Stimulated activated naive CD8-positive, alpha-beta T cell treated with anti-CD3 and anti-CD28 coated beads, Interleukin-15, Interleukin-2, amounts not matched to agents 100 U/mL and 50 U/mL, for 24 hours (primary cell): ENCODE data around the gene MLYCD.
A peak's percentile ranks its signal among the peaks of the same experiment; 100 is the strongest.

Experiments used
- ATAC-seq: fragments of 150-1000 bp; cut with Tn5 transposase; one replicate; pipeline ENCODE4 v1.10.0; 2021
- DNase-seq: peaks from one replicate; pipeline ENCODE4 v3.0.0; 2021

MLYCD gene

DNA sequence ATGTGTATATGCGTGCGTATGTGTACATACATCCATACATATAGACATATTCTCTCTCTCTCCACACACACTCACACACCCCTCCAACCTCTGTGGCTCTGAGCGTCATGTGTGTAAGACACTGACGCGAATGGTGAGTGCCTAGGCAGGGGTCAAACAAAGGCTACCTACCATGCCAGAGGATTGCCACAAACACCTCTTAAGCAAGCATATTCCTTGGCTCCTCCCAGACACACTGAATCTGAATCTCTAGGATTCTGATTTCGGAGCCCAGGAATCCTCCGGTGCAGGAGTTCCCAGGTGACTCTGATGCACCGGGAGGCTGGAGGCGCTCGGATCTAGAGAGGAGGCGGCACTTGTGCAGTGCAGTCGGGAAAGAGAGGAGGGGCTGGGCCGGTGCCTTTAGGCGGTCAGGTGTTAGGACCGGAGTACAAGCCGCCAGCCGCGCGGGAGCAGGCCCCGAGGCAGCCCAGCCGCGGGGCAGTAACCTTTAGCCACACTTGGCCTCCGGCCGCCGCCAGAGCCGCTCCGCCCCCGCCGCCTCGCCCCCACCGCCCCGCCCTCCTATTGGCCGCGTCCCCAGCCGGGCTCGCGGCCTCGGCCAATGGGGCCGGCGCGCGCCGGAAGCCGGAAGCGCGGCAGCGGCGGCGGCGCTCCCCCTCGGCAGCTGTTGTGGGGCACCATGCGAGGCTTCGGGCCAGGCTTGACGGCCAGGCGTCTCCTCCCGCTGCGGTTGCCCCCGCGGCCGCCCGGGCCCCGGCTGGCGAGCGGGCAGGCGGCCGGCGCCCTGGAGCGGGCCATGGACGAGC is at the start of gene MLYCD:
TSS of gene MLYCD (plus strand) at position 653 of the 809 bp plus-strand sequence. CDS start at position 683, 30 bp downstream.
- ATAC-seq (peak; percentile 93), DNase-seq (peak; percentile 77)

DNA sequence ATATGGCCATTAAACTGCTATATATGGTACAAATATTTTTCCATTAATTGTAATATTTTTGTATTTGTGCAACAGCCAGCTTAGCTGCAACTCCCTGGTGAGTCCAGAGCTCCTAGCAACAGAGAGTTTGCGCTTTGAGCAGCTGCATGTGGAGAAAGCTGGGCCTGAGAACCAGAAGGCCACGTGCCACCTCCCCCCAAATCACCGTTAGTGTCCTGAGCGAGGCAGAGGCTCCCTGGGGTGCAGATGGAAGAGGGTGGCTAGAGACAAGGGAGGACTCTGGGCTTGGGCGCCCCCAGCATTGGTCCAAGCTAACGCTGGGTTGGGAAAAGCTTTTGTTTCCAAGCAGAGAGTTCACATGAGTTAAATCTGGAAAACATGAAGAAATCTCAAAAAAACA is 49.5 kb upstream of the MLYCD start:
- DNase-seq (no peak), ATAC-seq (no peak)

DNA sequence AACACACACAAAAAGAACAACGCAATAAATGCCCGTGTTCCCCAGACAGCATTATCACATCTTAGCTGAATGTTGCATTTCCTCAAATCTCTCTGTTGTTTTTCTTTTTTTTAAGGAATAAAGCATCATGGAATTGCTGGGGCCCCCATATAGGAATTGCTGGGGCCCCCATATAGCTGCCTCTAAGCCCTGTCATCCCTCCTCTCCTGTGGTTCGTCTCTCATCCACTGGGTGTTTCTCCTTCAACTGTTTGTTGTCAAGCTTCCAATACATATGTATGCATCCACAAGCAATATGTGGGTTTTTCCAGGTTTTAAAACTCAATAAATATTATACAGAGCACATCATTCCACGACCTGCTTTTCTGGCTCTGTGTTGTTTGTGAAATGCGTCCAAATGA is 48.0 kb upstream of the MLYCD start:
- ATAC-seq (no peak), DNase-seq (no peak)

DNA sequence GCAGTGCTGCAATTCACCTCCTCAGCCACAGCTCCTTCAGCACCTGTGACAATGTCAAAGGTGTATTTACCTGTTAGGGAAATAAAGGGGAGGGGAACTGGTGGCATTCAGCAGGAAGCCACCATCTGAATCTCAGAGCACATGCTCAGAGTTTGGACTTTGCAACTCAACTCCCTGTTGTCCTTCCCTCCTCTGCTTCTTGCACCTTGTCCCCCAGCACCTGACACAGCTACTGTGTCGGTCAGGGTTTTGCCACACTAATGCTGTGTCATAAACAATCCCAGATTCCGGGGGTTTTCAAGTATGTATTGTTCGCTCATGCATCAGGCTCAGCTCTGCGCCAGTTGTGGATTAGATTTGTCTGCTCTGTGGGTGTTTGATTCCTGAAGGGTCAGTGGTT is 47.4 kb upstream of the MLYCD start:
- ATAC-seq (no peak), DNase-seq (no peak)

DNA sequence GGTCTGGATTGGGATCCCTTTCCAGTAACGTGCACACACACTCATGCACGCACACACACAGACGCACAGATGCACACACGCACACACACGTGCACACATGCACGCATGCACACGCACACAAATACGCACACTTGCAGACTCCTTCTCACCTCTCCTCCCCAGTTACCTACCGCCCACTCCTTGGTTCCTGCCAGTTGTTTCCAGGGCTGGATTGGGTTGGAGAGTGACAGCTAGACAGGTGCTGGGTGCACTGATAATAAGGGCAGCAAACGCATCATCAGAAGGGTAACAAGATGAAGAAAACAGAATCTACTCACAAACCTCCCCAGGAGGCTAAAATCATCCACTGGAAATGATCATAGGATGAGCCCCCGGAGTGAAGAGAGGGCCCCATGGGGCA is 46.1 kb upstream of the MLYCD start:
- ATAC-seq (no peak), DNase-seq (no peak)

DNA sequence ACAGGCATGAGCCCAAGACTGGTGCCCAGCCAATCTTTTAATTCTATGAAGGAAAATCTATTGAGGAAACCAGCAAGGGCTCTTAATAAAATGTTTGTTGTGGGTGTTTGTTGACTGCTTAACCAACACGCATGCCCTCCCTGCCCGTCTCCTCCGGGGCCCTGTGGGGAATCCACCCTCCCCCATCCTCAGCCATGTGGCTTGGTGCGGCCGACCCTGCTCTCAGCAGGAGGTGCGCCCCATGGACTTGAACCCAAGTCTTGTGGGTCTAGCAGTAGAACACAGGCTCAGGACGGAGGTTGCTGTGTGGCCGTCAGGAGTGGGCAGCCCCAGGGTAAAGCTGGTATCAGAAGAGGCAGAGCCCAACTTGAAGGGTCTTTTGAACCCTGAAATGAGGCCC is 45.1 kb upstream of the MLYCD start:
- DNase-seq (no peak), ATAC-seq (no peak)

DNA sequence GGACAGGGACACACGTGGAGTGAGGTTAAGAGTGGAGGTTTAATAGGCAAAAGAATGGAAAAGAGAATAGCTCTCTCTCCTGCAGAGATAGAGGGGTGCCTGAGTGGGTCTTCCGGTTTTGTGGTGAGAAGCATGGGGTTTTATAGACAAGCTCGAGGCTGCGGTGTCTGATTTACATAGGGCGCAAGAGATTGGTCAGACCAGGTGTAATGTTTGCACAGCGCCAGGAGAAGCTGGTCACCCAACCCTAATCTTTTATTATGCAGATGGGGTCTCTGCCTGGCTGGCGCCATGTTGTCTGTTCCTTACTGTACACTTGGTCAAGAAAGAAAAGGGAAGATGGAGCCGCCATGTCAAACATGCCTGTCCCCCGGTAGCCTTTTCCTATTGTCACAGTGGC is 44.5 kb upstream of the MLYCD start:
- ATAC-seq (no peak), DNase-seq (no peak)

DNA sequence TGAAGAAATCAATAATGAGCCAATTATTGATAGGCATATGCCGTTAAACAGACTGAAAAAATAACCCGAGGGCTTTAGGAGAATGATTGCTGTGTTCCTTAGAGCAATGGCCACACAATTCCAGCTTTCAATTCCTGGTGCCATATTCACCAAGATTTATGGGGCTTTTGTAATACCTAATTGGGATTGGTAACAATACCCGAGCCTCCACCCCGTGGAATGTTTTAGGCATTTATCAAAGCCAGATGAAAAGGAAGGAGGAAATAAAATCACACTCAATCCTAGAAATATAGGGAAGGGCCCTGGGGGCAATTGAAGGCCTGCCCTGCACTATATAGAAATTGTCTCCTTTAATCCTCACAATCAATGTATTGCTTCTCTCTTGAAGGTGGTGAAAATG is 42.1 kb upstream of the MLYCD start:
- ATAC-seq (no peak), DNase-seq (no peak)

DNA sequence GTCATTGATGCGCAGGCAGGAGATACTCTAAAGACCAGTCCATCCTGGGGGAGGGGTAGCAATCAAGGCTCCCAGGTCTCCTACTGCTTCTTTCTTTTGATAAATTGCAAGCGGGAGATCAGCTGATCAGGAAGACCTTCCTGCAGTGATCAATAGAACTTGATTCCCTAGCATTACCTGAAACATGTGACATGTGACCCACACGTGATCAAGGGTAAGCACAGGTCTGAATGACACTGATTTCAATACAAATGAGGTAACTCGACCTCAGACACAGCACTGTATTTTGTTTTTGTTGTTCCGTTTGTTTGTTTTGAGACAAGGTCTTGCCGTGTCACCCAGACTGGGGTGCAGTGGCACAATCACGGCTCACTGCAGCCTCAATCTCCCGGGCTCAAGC is 39.6 kb upstream of the MLYCD start:
- ATAC-seq: no peak
- DNase-seq: no peak

DNA sequence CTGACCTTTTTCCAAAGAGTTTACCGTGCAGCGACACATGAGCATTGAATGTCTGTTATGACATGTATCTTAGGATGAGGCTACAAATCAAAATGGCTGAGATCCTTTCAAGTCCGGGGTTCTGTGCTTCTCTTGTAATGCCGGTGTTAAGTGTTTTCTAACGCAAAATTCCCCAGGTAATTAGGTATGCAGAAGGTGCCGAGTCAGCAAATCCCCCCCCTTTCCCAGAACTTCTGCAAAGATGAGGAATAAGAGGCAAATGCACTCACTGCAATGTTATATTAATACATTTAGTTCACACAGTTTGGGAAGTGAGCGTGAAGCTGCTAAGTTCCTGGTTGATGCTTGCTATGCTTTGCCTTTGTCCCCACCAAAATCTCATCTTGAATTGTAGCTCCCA is 36.3 kb upstream of the MLYCD start:
- DNase-seq (no peak), ATAC-seq (no peak)

DNA sequence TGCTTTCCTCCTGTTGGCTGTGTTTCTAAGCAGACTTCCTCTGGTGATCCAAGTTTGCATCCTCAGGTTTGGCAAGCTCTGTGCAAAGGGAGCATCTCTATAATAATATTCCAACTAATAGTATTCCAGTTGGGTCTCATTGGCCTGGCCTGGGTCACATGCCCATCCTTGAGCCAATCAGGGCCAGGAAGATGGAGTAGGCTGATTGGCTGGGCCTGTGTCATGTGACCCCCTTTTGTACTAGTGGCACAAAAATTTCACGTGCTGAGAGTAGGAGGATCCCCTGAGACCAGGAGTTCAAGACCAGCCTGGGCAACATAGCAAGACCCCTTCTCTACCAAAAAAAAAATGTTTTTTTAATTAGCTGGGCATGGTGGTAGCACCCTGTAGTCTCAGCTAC is 35.2 kb upstream of the MLYCD start:
- no peak for DNase-seq
- ATAC-seq: no peak

DNA sequence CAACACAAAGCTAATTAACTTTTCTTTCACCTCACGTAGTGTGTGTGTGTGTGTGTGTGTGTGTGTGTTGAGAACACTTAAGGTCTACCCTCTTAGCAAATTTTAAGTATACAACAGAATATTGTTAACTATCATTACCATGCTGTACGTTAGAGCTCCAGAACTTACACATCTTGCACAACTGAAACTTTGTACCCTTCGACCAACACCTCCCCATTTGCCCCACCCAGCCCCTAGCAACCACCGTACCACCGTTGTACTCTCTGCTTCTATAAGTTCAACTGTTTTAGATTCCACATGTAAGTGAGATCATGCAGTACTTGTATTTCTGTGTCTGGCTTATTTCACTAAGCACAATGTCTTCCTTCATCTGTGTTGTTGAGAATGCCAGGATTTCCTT is 28.1 kb upstream of the MLYCD start:
- no peak for DNase-seq
- no peak for ATAC-seq

DNA sequence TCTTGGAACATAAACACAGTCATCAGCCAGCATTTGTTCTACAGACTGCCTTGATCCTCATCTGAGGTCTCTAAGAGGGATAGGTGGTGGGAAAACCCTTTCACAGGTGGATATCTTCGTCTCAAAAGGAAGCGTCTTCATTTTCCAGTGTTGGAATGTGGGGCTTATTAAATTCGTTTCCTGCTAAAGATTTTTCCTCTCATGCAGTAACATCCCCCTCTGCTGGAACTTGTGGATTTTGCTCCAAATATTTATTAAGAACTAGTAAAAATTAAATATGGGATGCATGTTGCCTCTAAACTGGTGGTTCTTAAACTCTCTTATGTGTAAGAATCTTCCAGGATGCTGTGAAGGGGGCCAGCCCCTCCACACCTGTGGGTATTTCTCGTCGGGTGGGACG is 20.1 kb upstream of the MLYCD start:
- ATAC-seq: no peak

DNA sequence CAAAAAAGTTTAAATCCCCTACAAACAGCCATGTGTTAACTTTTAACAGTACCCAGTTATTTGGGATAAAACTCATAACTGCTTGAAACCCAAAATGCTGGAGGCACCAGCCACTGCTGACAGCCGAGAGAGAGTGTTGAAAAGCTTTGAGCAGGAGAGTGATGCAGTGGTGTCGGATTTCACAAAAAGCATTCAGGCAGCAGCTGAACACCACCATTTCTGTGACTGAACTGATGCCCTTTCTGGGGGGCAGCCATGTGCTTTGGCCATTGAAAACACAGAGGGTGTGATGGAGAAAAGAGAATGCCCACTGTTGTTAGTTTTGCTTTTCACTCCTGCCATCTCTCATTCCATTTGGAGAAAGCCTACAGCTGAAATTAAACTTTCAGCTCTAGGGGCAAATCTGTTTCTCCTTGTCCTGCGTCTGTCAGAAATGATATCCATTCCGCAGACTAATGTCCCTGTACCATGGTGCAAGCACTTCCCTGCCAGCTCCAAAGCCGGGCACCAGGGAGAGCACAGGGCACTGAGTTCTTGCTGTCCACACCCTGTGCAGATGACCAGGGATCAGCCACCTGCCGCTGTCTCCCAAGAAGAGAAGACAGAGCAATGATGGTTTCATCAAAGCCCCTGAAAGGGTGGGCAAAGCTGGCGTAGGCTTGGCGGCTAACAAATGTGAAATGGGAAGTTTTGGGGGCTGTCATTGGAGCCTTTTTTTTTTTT is 16.6 kb upstream of the MLYCD start:
- DNase-seq: no peak
- ATAC-seq: no peak

More for the DNA sequence above, 20.1 kb upstream of the MLYCD start:
- DNase-seq: no peak

DNA sequence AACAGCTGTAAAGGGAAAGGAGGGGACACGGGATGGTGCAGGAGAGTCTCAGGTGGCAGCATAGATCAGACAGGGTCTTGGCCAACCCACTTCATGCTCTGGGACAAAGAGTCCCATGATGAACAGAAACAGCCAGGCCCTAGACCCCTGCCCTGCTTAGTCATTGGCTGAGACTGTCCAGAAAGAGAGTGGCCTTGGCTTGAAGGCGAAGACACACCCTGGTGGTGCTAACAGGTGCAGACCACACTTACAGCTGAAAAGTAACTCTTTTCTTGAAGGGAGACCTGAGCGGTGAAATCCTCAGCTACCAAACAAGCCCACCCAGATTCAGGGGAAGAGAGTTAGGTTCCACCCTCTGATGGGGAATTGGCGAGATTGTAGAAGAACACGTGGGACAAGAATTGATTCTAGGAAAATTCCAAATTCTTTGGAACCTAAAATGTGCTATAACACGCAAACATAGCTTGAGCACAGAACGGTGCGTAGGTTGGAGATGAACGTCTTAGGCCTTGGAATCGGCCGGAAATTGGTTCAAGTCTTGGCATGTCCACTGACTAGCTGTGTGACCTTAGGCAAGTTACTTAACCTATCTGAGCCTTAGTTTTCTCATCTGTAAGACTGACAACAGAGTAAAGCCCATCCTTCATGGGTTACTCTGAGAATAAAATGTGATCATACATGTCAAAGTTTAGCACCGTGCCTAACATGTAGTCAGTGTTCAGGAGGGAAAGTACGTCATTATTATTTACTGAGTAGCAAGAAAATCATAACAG is 12.5 kb upstream of the MLYCD start:
- ATAC-seq: no peak
- DNase-seq: no peak

DNA sequence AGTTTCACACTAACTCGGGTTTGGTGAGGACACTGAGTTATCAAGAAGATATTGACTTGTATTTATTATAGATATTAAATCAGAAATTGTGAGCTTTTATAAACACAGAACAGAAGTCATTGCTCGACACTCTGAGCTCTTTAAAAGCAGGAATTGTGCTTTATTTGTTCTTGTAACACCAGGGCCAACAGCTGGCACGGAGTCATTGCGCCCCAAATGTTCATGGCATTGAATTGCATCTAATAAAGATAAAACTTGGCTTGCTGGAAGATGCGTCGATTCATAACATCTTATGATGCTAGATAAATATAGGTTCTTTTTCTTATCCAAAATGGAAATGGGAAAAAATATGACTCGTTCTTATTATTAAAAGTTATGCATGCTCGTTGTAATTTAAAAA is 11.8 kb upstream of the MLYCD start:
- ATAC-seq (no peak), DNase-seq (no peak)

DNA sequence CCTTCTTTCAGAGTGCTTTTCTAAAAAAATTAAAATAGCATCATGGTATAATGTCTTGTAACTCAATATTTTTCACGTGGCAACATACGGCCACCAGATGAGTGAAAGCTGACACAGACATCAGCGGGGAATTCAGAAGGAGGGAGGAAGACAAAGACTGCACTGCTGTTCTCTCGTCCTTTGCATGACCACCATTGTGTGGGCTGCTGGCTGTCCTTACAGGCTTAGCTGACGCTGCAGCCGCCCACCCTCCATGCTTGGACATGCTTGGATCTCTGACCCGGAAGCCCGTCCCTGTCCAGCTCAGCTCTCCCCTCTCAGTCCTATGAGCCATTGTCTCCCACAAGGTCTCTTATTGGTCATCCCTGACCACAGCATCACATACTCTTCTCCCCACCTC is 11.4 kb upstream of the MLYCD start:
- ATAC-seq (no peak), DNase-seq (no peak)

DNA sequence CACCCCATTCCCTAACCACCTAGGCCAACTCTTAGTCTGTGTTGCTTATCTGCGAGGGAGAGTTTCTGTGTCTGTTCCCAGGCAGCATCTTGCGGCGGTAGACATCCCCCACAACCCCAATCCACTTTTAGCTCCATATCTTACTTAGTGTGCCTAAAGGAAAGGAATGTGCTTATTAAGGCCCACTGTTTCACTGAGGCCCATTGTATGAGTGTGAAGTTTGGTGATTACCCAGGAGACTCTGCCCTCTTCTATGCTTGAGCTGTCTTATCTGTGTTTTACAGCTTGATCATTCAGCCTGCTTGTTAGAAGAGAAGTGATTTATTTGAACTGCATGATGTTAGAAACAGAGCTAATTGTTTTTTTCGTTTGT is 10.3 kb upstream of the MLYCD start:
- DNase-seq (no peak), ATAC-seq (no peak)

DNA sequence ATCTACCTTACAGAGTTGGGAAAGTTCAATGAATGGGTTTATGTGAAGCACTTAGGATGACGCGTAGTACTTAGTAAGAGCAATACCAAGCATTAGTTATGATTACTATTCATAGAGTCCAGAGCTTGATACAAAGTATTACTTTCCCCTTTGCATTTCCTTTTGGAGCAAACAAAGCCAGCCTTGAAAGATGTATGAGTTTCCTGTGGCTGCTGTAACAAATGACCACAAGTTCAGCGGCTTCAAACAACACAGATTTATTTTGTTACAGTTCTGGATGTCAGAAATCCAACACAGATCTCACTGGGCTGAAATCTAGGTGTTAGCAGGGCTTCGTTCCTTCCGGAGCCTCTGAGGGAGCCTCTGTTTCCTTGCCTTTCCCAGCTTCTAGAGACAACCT is 8.6 kb upstream of the MLYCD start:
- ATAC-seq (no peak), DNase-seq (no peak)

DNA sequence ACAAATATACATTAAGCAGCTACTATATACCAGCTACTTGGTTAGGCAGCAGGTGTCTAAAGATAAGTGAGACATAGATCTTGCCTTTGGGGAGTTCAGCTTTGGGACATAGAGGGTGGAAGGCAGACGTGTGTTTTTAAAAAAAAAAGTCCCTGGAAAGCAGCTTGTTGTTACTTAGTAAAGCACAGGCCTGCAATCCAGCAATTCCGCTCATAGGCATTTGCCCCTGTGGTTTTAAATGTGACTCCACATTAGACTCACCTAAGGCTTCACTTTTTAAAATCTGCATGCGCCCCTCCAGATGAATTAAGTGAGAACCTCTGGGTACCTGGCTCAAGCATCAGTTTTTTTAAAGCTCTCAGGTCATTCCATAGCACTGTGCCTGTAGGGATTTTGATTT is 7.2 kb upstream of the MLYCD start:
- ATAC-seq: no peak
- no peak for DNase-seq

DNA sequence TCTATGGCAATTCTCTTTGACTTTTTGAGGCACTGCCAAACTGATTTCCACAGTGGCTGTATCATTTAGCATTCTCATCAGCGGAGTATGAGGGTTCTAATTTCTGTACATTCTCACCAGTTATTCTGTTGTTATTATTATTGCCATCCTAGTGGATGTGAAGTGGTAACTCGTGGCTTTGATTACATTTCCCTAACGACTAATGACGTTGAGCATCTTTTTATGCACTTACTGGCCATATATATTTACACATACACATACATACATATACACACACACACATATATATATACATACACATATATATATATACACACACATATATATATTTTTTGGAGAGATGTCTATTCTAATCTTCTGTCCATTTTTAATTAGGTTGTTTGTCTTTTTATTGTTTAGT is 3.7 kb upstream of the MLYCD start:
- DNase-seq (no peak), ATAC-seq (no peak)

DNA sequence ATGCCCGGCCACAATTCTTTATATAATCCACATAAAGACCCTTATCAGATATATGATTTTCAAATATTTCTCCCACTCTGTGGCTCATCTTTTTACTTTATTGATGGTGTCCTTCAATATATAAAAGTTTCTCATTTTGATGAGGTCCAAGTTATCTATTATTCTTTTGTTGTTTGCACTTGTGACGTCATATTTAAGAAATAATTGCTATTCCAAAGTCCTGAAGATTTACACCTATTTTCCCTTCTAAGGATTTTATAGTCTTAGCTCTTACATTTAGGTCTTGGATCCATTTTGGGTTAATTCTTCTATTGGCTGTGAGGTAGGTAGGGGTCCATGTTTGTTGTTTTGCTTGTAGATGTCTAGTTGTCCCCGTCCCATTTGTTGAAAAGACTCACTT is 3.0 kb upstream of the MLYCD start:
- ATAC-seq (no peak), DNase-seq (no peak)

DNA sequence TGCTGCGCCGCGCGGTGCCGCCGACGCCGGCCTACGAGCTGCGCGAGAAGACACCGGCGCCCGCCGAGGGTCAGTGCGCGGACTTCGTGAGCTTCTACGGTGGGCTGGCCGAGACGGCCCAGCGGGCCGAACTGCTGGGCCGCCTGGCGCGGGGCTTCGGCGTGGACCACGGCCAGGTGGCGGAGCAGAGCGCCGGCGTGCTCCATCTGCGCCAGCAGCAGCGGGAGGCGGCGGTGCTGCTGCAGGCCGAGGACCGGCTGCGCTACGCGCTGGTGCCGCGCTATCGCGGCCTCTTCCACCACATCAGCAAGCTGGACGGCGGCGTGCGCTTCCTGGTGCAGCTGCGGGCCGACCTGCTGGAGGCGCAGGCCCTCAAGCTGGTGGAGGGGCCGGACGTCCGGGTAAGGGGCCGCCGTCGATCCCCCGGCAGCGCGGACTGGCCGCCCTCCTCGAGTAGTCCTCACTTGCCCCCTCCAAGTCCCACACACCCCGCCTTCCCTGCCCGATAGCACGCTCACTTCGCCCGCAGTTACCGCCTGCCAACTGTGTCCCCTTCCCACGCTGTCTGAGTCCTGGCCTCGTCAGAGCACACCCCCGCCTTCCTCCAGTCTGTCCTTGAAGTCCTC is 470 bp downstream of the MLYCD start:
- ATAC-seq (peak; percentile 37), DNase-seq (peak; percentile 40)
